Fibroblast of skin of right biceps (primary cell): ENCODE data around the gene MCMBP.

Source experiments
- DNase-seq: peaks from one replicate; pipeline ENCODE4 v3.0.0-alpha.2; 2013

Gene MCMBP

GRCh38 chr10:119781498-119781897 lies 91.1 kb downstream of the MCMBP start:
- no peak for DNase-seq

- DNase-seq: no peak
Measured at GRCh38 chr10:119780879-119781480, 91.7 kb downstream of the MCMBP start.
